ENCODE data around the gene NUP210L.

GRCh38 chr1:154145986-154146385 lies 8.9 kb downstream of the NUP210L start:
- TF ChIP-seq CTCF (IDR thresholded peaks at IDR 0.05) = peak; percentile 53
- TF ChIP-seq EZH2phosphoT487 (IDR thresholded peaks at IDR 0.05) = no peak
